ENCODE results near the gene CCDC66.

CCDC66 gene

DNA sequence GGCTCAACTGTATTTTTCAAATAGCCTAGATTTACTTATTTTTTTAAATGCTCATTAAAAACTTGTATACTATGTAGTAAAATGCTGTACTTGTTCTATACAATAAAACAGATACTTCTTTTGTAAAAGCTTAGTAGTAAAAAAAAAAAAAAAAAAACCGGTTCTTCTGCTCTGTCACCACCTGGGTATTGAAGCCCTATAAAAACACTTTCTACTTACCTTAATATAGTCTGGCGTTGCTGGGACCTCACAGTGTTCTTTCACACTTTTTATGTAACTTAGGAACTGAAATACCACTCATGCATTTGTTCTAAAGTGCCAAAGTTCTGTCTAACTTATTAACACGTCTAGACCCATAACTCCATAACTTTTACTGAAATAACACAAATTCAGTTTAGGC is 64.7 kb downstream of the CCDC66 start:
- no peak overlapping the region for H3K4me3 ChIP-seq (ENCODE audit: low read length)
- no peak for DNase-seq (ENCODE audit: low read depth)
- TF ChIP-seq, protein P1, sequence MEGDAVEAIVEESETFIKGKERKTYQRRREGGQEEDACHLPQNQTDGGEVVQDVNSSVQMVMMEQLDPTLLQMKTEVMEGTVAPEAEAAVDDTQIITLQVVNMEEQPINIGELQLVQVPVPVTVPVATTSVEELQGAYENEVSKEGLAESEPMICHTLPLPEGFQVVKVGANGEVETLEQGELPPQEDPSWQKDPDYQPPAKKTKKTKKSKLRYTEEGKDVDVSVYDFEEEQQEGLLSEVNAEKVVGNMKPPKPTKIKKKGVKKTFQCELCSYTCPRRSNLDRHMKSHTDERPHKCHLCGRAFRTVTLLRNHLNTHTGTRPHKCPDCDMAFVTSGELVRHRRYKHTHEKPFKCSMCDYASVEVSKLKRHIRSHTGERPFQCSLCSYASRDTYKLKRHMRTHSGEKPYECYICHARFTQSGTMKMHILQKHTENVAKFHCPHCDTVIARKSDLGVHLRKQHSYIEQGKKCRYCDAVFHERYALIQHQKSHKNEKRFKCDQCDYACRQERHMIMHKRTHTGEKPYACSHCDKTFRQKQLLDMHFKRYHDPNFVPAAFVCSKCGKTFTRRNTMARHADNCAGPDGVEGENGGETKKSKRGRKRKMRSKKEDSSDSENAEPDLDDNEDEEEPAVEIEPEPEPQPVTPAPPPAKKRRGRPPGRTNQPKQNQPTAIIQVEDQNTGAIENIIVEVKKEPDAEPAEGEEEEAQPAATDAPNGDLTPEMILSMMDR (conservative IDR thresholded peaks at IDR 0.05; ENCODE audit: low read length): no peak

DNA sequence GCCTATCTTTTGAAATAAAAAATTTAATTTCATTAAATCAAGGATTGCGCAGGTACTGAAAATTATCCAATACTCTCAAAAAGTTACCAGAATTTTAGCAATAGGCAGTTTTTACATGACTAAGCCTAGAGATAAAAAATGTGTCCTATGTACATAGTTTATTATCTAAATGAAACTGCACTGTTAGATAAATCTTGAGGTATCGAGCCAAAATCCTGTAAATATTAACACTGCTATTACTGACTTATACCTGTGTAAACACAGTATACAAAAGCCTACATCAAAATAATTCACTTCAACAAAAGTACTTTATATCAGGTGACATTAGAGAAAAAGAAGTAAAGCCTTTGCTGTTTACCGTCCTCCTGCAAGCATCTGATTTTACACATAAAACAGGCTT is 65.4 kb downstream of the CCDC66 start:
- no peak for DNase-seq (ENCODE audit: low read depth)
- TF ChIP-seq, protein P1 (conservative IDR thresholded peaks at IDR 0.05; ENCODE audit: low read length): no peak
- H3K4me3 ChIP-seq (ENCODE audit: low read length): no peak overlapping the region

DNA sequence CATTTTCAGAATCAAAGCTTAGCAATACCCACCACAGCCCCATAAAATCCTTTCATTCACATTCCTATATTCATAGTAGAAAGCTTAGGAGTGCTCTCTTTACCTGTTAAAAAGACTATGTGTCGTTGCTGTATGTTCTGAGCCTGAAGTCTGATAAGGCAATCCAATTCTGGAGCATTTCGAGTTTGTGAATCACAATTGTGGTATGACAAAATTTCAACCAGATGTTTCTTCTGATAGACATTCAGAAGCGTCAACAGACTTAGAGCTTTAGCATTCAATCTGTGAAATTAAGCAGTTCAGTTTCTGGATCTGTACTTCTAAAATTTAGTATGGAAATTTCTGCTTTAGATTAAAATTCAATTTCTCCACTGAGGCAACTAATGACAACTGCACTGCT is 67.8 kb downstream of the CCDC66 start:
- TF ChIP-seq, protein P1 (conservative IDR thresholded peaks at IDR 0.05; ENCODE audit: low read length): no peak
- DNase-seq (ENCODE audit: low read depth): peak; percentile 65
- no peak overlapping the region for H3K4me3 ChIP-seq (ENCODE audit: low read length)

DNA sequence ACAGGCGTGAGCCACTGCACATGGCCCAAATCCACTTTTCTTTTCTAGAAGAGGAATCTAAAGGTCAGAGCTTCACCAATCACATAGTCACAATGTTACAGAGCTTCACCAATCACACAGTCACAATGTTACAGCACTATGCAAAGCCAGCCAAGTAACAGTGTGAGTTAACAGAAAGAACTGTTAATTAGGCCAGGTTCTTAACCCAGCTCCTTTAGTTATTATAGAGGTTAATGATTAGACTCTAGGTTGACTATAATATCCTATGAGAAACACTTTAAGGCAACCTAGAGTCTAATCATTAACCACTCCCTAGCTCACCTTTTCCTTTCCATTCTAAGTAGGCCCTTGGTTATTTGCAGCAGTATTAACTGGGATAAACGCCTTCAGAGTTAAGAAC is 72.1 kb downstream of the CCDC66 start:
- TF ChIP-seq, protein P1 (conservative IDR thresholded peaks at IDR 0.05; ENCODE audit: low read length): no peak
- no peak for DNase-seq (ENCODE audit: low read depth)
- no peak overlapping the region for H3K4me3 ChIP-seq (ENCODE audit: low read length)

DNA sequence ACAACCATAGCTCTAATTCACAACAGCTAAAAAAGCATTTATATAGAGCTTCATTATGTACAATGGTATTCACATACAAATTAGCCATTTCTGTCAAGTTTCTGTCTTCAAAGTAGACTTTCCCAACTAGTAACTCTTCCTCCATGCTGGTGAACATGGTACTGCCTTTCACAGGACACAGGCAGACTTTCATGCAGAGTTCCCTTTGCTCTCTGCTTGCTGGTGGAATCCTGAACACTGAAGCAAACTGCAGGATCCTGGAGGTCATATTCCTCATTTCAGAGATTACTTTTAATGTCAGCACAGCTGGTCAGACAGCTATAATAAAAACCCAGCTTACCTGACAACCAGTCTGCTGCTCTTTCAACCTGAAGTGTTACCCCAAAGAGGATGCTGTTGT is 72.5 kb downstream of the CCDC66 start:
- TF ChIP-seq, protein P1 (conservative IDR thresholded peaks at IDR 0.05; ENCODE audit: low read length): no peak
- H3K4me3 ChIP-seq (ENCODE audit: low read length): no peak overlapping the region
- no peak for DNase-seq (ENCODE audit: low read depth)

DNA sequence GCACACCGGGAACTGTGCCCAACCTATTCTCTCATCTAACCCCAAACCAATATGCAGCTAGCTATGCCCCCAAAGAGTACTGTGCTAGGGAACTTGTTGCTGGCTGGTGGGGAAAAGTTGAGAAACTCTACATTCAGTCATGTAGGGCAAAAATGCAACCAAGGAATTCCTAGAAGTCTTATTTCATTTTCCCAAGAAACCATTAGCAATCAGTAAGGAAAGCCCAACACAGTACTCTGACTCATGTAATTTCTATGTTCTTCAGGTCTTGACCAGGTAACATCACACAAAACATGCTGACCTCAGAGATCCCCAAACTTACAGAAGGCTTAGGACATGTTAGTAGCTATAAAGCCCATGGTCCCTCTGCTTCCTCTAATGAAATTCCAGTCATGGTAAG is 74.0 kb downstream of the CCDC66 start:
- peak; percentile 21 for DNase-seq (ENCODE audit: low read depth)
- TF ChIP-seq, protein P1 (conservative IDR thresholded peaks at IDR 0.05; ENCODE audit: low read length): no peak
- H3K4me3 ChIP-seq (ENCODE audit: low read length): no peak overlapping the region

DNA sequence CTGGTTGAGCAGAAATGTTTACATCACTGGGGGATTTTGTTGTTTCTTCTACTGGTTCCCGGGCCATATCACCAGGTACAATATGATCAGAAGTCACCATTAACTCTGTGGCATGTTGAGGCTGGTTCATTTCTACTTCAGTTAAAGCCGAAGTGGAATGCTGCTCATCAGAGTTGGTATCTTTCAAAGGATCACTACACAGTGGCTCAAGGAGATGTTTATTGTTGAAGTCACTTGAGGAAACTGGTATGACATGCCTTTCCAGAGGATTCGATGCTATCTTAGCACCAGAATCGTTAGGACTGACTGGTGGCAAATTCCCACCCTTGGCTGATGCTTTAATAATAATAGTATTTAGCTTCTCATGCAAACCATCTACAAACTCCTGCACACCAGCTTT is 76.2 kb downstream of the CCDC66 start:
- no peak overlapping the region for H3K4me3 ChIP-seq (ENCODE audit: low read length)
- no peak for DNase-seq (ENCODE audit: low read depth)
- TF ChIP-seq, protein P1 (conservative IDR thresholded peaks at IDR 0.05; ENCODE audit: low read length): no peak

All from AG10803 (cell line).